ENCODE measurements around the gene MEPE. TPM values are rescaled to one million over a fixed set of nuclear protein-coding genes. Genes with fewer than 3 reads are reported as not detected.
A peak's percentile ranks its signal among the peaks of the same experiment; 100 is the strongest.
"Not testable (repeated sequence)": the region's sequence is repeated elsewhere in the genome, so short reads cannot be mapped to it uniquely, and the experiment has no call there.

MEPE gene
- total RNA-seq, 1 donor from 2014 or later = 1.2 TPM

- DNase-seq (ENCODE audit: low spot score in 2 of 2) = no peak
- FAIRE-seq = no peak
Measured at GRCh38 chr4:87881115-87881514, 48.3 kb downstream of the MEPE start.

- FAIRE-seq = no peak
Measured at GRCh38 chr4:87882321-87882720, 49.6 kb downstream of the MEPE start.

DNA sequence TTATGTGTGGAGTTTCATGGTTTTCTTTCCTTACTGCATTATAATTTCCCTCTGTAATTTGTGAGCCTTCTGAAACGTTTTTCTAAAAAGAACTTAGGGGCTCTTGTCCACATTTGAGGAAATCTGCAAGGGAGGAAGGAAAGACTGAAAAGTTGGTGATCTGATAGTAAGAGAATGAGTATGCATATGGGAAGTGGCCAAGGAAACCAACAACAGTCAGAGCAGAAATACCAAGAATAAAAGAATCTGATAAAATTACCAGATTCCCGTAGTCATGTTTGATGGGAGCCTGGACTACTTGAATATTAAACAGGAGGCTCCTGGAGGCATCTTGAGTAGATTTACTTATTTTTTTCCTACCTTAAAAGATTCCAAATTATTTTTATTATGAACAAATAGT, 50.1 kb downstream of the MEPE start:
- FAIRE-seq (no peak), DNase-seq (ENCODE audit: low spot score in 2 of 2) (no peak)

More at GRCh38 chr4:87882321-87882720, 49.6 kb downstream of the MEPE start:
- DNase-seq (ENCODE audit: low spot score in 2 of 2) = no peak

DNA sequence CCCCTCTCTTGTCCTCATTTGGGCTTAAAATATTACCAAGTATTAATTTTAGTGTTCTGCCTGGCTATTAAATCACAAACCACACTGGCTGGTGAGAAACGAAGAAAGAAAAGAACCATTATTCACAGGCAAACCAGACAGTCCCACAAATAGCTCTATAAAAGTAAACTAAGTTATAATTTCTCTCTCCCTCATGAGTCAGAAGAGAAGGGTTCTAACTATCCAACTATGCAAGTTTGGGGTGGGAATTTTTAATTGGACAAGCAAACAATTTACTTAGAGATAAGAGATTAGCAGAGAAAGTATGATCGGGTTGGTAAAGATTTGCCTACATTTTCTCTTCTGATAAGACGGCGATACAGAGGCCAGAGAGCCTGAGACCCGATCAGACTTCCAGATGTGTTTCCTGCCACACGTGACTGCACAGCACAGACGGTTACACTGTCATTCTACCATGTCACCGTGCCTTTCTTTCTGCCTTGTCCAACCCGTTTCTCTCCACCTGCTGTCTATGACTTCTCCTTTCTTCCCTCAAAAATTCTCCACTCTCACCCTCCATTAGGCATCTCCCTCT, 52.3 kb downstream of the MEPE start:
- no peak for FAIRE-seq

DNA sequence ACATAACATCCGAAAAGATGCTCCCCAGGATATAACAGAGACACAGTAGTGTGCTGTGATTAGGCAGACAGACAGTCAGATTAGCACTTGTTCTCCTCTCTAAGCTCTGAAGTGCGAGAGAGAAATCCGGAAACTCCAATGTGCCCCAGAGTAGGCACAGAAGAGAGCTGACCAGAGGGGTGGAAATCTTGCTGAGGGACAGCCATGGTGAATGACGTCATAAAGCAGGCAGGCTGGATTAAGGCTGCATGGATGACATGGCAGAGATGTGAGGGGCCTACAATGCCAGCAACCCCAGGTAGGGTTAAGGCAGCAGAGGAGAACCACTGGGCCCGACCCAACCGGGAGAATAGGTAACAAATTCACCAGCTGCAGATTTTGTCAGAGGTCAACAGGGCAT, 53.3 kb downstream of the MEPE start:
- DNase-seq (ENCODE audit: low spot score in 2 of 2) = no peak
- no peak for FAIRE-seq

More for the DNA sequence above, 52.3 kb downstream of the MEPE start:
- DNase-seq (ENCODE audit: low spot score in 2 of 2) = no peak

- not testable (repeated sequence) for DNase-seq (ENCODE audit: low spot score in 2 of 2); FAIRE-seq
Measured at GRCh38 chr4:87890753-87891152, 58.0 kb downstream of the MEPE start.

- peak in 1 of 2 donors; percentile 28 for DNase-seq (ENCODE audit: low spot score in 2 of 2)
- no peak for FAIRE-seq
Measured at GRCh38 chr4:87895964-87896621, 63.3 kb downstream of the MEPE start.

Other genes starting within 250 kb of the MEPE start
- gene DSPP, start 224.4 kb upstream of the MEPE start, total RNA-seq = 0.41 TPM
- not detected for gene DMP1, start 182.7 kb upstream of the MEPE start, total RNA-seq
- not detected for gene IBSP, start 33.4 kb upstream of the MEPE start, total RNA-seq
- 160 TPM for gene SPP1, start 142.7 kb downstream of the MEPE start, total RNA-seq
- 58.3 TPM for gene PKD2, start 174.7 kb downstream of the MEPE start, total RNA-seq

Measured in frontal cortex (tissue), 4 donors.